Sigmoid colon (tissue), 7 donors: ENCODE results near the gene KCNH5. TPM values are rescaled to one million over a fixed set of nuclear protein-coding genes. Genes with fewer than 3 reads are reported as not detected.

Source experiments
- DNase-seq: peaks from one replicate; pipeline ENCODE4 v3.0.0-alpha.2; 2019
- H3K27ac ChIP-seq, 4 donors: fragments of 200-600 bp; sonication (generic); one replicate each; pipeline ENCODE4 v1.5.1; 2016 to 2019; ENCODE audit warnings: mild to moderate bottlenecking in 1 of 4
- H3K27me3 ChIP-seq, 3 donors: fragments of 200-600 bp; sonication (generic); one replicate each; pipeline ENCODE4 v1.5.1; 2019; ENCODE audit warnings: mild to moderate bottlenecking in 1 of 3
- H3K36me3 ChIP-seq, 4 donors: fragments of 200-600 bp; sonication (generic); one replicate each; pipeline ENCODE4 v1.5.1; 2016 to 2019
- H3K4me1 ChIP-seq, 4 donors: fragments of 200-600 bp; sonication (generic); one replicate each; pipeline ENCODE4 v1.5.1; 2017 to 2019
- H3K4me3 ChIP-seq, 4 donors: fragments of 200-600 bp; sonication (generic); one replicate each; pipeline ENCODE4 v1.5.1; 2017 to 2019; ENCODE audit warnings: mild to moderate bottlenecking in 2 of 4, moderate library complexity in 1 of 4
- H3K9me3 ChIP-seq, 4 donors: fragments of 200-600 bp in 3 of 4; sonication (generic) in 3 of 4; one replicate each; pipeline versions ENCODE4 v1.5.1 to v1.6.1; 2013 to 2019
- CTCF ChIP-seq, 4 experiments: fragments of 450-650 bp in 3 of 4; fragments of 200-600 bp in 1 of 4; IDR thresholded peaks; one replicate each; pipeline ENCODE4 v1.5.1; 2016 to 2019; ENCODE audit warnings: antibody characterized with exemption in 4 of 4, mild to moderate bottlenecking in 3 of 4, moderate library complexity in 2 of 4
- EP300 ChIP-seq, 4 donors: sonication (generic); formaldehyde crosslinking; IDR thresholded peaks; one replicate each; pipeline ENCODE4 v1.6.1; 2017; ENCODE audit warnings: antibody characterized with exemption in 4 of 4
- POLR2A ChIP-seq, 2 donors: fragments of 450-650 bp; IDR thresholded peaks; one replicate each; pipeline ENCODE4 v1.6.1; 2016; ENCODE audit warnings: antibody characterized with exemption in 2 of 2, mild to moderate bottlenecking in 2 of 2, moderate library complexity in 2 of 2
- POLR2AphosphoS5 ChIP-seq, 4 donors: sonication (generic); formaldehyde crosslinking; IDR thresholded peaks; one replicate each; pipeline ENCODE4 v1.6.1; 2017; ENCODE audit warnings: antibody characterized with exemption in 4 of 4
- WGBS, 2 donors: extraction: QIAGEN DNeasy Blood & Tissue Kit; methylation state at CpG; one replicate each; pipeline ENCODE4 v1.1.7; 2013; 5-methylcytosine and 5-hydroxymethylcytosine counted together
- intact Hi-C: fragments of 100-400 bp; cut with DNase I; formaldehyde crosslinking; loops from one replicate; pipeline ENCODE4 v1.15.1; 2023
- polyA plus RNA-seq, 3 donors: library from polyadenylated mRNA; stranded (reverse); fragments of 200-250 nt; gene quantifications; one replicate each; pipeline ENCODE4 v1.2.3, GENCODE V29; 2013
- total RNA-seq, 4 donors: library from RNA; depleted of rRNA; stranded (reverse); fragments of >200 nt; gene quantifications; one replicate each; pipeline ENCODE4 v1.1.0, GENCODE V29; 2016
- donor health status: healthy with polysubstance abuse.
- donor health status: Bipolar disorder and iron deficiency.
- donor health status: healthy.

The KCNH5 gene
- total and polyA plus RNA-seq, 7 donors, result 0.09 to 0.36 (median 0.27) TPM; not detected in 2

- Histone ChIP-seq H3K36me3 (no peaks in the 10 kb centered on the region), H3K9me3 (peaks cover 0 to 2% (median 0%) of the 10 kb centered on the region in 4 donors), H3K4me1 (no peaks in the 10 kb centered on the region), H3K27ac (no peak overlapping the region), H3K27me3 (no peaks in the 10 kb centered on the region), H3K4me3 (no peak overlapping the region)
- TF ChIP-seq POLR2AphosphoS5 (IDR thresholded peaks at IDR 0.05) (no peak), EP300 (IDR thresholded peaks at IDR 0.05) (no peak), POLR2A (IDR thresholded peaks at IDR 0.05) (no peak), CTCF (IDR thresholded peaks at IDR 0.05) (no peak)
- WGBS, 2 donors, result 34 to 67% methylated on average over 1 of the region's 1 CpG
- intact Hi-C loops, result no loop called here
- DNase-seq, result no peak
Observed at GRCh38 chr14:62745496-62745895, 299.8 kb downstream of the KCNH5 start.

- DNase-seq, result no peak
- Histone ChIP-seq H3K4me1 (no peaks in the 10 kb centered on the region), H3K27ac (no peak overlapping the region), H3K36me3 (no peaks in the 10 kb centered on the region), H3K27me3 (no peaks in the 10 kb centered on the region), H3K4me3 (no peak overlapping the region), H3K9me3 (no peaks in the 10 kb centered on the region)
- TF ChIP-seq EP300 (IDR thresholded peaks at IDR 0.05), result no peak
- TF ChIP-seq CTCF (IDR thresholded peaks at IDR 0.05), result no peak
- TF ChIP-seq POLR2AphosphoS5 (IDR thresholded peaks at IDR 0.05), result no peak
- no peak for TF ChIP-seq POLR2A (IDR thresholded peaks at IDR 0.05)
- intact Hi-C loops, result no loop called here
- 55 to 58% methylated on average over 2 of the region's 2 CpGs for WGBS, 2 donors
Observed at GRCh38 chr14:62743560-62743959, 301.7 kb downstream of the KCNH5 start.

GRCh38 chr14:62743118-62743517 is 302.1 kb downstream of the KCNH5 start:
- WGBS, 2 donors, result 90 to 93% methylated on average over 4 of the region's 4 CpGs
- TF ChIP-seq POLR2AphosphoS5 (IDR thresholded peaks at IDR 0.05) (no peak), POLR2A (IDR thresholded peaks at IDR 0.05) (no peak), CTCF (IDR thresholded peaks at IDR 0.05) (no peak), EP300 (IDR thresholded peaks at IDR 0.05) (no peak)
- DNase-seq, result no peak
- Histone ChIP-seq H3K36me3 (no peaks in the 10 kb centered on the region), H3K4me1 (no peaks in the 10 kb centered on the region), H3K27me3 (no peaks in the 10 kb centered on the region), H3K27ac (no peak overlapping the region), H3K9me3 (no peaks in the 10 kb centered on the region), H3K4me3 (no peak overlapping the region)
- intact Hi-C loops, result no loop called here

GRCh38 chr14:62739647-62740046 is 305.6 kb downstream of the KCNH5 start:
- Histone ChIP-seq H3K36me3 (no peaks in the 10 kb centered on the region), H3K9me3 (peaks cover 0 to 2% (median 0%) of the 10 kb centered on the region in 4 donors), H3K27me3 (no peaks in the 10 kb centered on the region), H3K4me1 (no peaks in the 10 kb centered on the region), H3K27ac (no peak overlapping the region), H3K4me3 (no peak overlapping the region)
- intact Hi-C loops, result no loop called here
- DNase-seq, result no peak
- WGBS, 2 donors, result 8 to 40% methylated on average over 3 of the region's 3 CpGs
- TF ChIP-seq CTCF (IDR thresholded peaks at IDR 0.05) (no peak), EP300 (IDR thresholded peaks at IDR 0.05) (no peak), POLR2AphosphoS5 (IDR thresholded peaks at IDR 0.05) (no peak), POLR2A (IDR thresholded peaks at IDR 0.05) (no peak)
